ENCODE results near the gene NIF3L1. TPM values are rescaled to one million over a fixed set of nuclear protein-coding genes. Genes with fewer than 3 reads are reported as not detected.

The NIF3L1 gene
- polyA plus RNA-seq, 2 of the 4 experiments (the other 2 are of a cell fraction): 49.5 to 103 TPM

DNA sequence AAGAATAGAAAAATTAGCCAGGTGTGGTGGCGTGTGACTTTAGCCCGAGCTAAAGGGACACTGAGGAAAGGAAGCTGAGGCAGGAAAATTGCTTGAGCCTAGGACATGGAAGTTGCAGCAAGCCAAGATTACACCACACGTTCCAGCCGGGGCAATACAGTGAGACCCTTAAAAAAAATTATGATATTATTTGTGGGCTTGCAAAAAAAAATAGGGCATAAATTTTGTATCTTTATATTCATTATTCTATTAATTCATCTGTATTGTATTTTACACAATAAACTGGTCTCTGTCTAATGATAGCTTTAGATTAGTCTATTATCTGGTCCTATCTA lies 56.2 kb downstream of the NIF3L1 start:
- ChIA-PET CTCF (interaction anchor here (1.1 to 2.2 kb wide), 7 partner anchors 14 to 233 kb away, joined by 3 to 8 read pairs (median 5); partner anchors contain the start of gene ORC2), POLR2A (interaction anchor here (1.3 kb wide), 1 partner anchor 18 kb away, joined by 5 read pairs; the partner anchor contains the start of gene ORC2)
- Histone ChIP-seq H3K27ac (peak overlapping the region; percentile 82 to 85), H3K9me3 (no peaks in the 10 kb centered on the region), H3K4me1 (peaks cover 32% of the 10 kb centered on the region), H3K4me3 (no peak overlapping the region), H3K4me2 (peak overlapping the region; percentile 63)
- FAIRE-seq: no peak
- ATAC-seq: no peak
- TF ChIP-seq, protein P1, sequence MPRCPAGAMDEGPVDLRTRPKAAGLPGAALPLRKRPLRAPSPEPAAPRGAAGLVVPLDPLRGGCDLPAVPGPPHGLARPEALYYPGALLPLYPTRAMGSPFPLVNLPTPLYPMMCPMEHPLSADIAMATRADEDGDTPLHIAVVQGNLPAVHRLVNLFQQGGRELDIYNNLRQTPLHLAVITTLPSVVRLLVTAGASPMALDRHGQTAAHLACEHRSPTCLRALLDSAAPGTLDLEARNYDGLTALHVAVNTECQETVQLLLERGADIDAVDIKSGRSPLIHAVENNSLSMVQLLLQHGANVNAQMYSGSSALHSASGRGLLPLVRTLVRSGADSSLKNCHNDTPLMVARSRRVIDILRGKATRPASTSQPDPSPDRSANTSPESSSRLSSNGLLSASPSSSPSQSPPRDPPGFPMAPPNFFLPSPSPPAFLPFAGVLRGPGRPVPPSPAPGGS (IDR thresholded peaks at IDR 0.05): no peak
- 0 out of 2 replicates have a peak, but pooled peaks have one; percentile 22 for TF ChIP-seq TFCP2L1 (CRISPR knock-in tag; IDR thresholded peaks at IDR 0.05)
- WGBS (ENCODE audit: missing lambda C conversion rate): 86% methylated on average over 4 of the region's 4 CpGs
- no peak for DNase-seq (ENCODE audit: low read depth in 1 of 2, low spot score in 1 of 2)

- Histone ChIP-seq H3K4me1 (peaks cover 12% of the 10 kb centered on the region), H3K9me3 (no peaks in the 10 kb centered on the region), H3K4me3 (no peak overlapping the region), H3K27ac (no peak overlapping the region), H3K4me2 (no peak overlapping the region)
- TF ChIP-seq, protein P2, sequence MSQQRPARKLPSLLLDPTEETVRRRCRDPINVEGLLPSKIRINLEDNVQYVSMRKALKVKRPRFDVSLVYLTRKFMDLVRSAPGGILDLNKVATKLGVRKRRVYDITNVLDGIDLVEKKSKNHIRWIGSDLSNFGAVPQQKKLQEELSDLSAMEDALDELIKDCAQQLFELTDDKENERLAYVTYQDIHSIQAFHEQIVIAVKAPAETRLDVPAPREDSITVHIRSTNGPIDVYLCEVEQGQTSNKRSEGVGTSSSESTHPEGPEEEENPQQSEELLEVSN (IDR thresholded peaks at IDR 0.05; ENCODE audit: borderline replicate concordance, low read depth): no peak
- TF ChIP-seq ATOH8 (CRISPR knock-in tag; IDR thresholded peaks at IDR 0.05; ENCODE audit: low read depth) (no peak), CHD4 (IDR thresholded peaks at IDR 0.05; ENCODE audit: borderline replicate concordance) (no peak), CHD2 (IDR thresholded peaks at IDR 0.05; ENCODE audit: low read length, partially characterized antibody) (no peak), ZNF302 (CRISPR knock-in tag; IDR thresholded peaks at IDR 0.05) (no peak), RAD21 (conservative IDR thresholded peaks at IDR 0.05 in 1 of 2, IDR thresholded peaks at IDR 0.05 in 1 of 2) (no peak), GATA3 (IDR thresholded peaks at IDR 0.05; ENCODE audit: borderline replicate concordance) (no peak), RCOR1 (IDR thresholded peaks at IDR 0.05; ENCODE audit: low read depth, low read length) (no peak), KDM5A (IDR thresholded peaks at IDR 0.05) (no peak), FOXS1 (CRISPR knock-in tag; IDR thresholded peaks at IDR 0.05) (no peak), CEBPB (IDR thresholded peaks at IDR 0.05) (no peak), ZC3H11A (IDR thresholded peaks at IDR 0.05) (no peak), RFX5 (IDR thresholded peaks at IDR 0.05) (no peak), SREBF2 (IDR thresholded peaks at IDR 0.05) (no peak), HOXA7 (CRISPR knock-in tag; IDR thresholded peaks at IDR 0.05) (no peak), MAFK (IDR thresholded peaks at IDR 0.05; ENCODE audit: partially characterized antibody) (no peak), SMC3 (IDR thresholded peaks at IDR 0.05) (no peak), REST (IDR thresholded peaks at IDR 0.05) (no peak)
- TF ChIP-seq, protein P3, sequence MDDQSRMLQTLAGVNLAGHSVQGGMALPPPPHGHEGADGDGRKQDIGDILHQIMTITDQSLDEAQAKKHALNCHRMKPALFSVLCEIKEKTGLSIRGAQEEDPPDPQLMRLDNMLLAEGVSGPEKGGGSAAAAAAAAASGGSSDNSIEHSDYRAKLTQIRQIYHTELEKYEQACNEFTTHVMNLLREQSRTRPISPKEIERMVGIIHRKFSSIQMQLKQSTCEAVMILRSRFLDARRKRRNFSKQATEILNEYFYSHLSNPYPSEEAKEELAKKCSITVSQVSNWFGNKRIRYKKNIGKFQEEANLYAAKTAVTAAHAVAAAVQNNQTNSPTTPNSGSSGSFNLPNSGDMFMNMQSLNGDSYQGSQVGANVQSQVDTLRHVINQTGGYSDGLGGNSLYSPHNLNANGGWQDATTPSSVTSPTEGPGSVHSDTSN (IDR thresholded peaks at IDR 0.05): no peak
- TF ChIP-seq, protein P4, sequence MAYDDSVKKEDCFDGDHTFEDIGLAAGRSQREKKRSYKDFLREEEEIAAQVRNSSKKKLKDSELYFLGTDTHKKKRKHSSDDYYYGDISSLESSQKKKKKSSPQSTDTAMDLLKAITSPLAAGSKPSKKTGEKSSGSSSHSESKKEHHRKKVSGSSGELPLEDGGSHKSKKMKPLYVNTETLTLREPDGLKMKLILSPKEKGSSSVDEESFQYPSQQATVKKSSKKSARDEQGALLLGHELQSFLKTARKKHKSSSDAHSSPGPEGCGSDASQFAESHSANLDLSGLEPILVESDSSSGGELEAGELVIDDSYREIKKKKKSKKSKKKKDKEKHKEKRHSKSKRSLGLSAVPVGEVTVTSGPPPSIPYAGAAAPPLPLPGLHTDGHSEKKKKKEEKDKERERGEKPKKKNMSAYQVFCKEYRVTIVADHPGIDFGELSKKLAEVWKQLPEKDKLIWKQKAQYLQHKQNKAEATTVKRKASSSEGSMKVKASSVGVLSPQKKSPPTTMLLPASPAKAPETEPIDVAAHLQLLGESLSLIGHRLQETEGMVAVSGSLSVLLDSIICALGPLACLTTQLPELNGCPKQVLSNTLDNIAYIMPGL (CRISPR knock-in tag; IDR thresholded peaks at IDR 0.05; ENCODE audit: borderline replicate concordance): no peak
- FAIRE-seq (no peak), DNase-seq (ENCODE audit: low read depth in 1 of 2, low spot score in 1 of 2) (no peak), ATAC-seq (no peak)
- ChIA-PET CTCF (interaction anchor here (0.8 kb wide), 1 partner anchor 13 kb away, joined by 4 read pairs; the partner anchor contains the start of gene ORC2), POLR2A (interaction anchor here (0.6 kb wide), 1 partner anchor 109 kb away, joined by 7 read pairs; no protein-coding TSS in a partner anchor)
- 86% methylated on average over 3 of the region's 3 CpGs for WGBS (ENCODE audit: missing lambda C conversion rate)
Measured at GRCh38 chr2:200950378-200950777, 61.2 kb downstream of the NIF3L1 start.

Data from A549 (cell line).